Adipocyte (in vitro differentiated cells): Measurements from ENCODE around the gene HPCAL4.

Experiments
- DNase-seq: peaks from one replicate; pipeline ENCODE4 v3.0.0-alpha.2; 2015; ENCODE audit warnings: low read depth
- H3K27me3 ChIP-seq: replicated peaks from 2 replicates; pipeline ENCODE4 v1.7.0; 2013; ENCODE audit warnings: mild to moderate bottlenecking, low read length, moderate library complexity; ENCODE audit not compliant: control insufficient read depth, insufficient read depth
- H3K36me3 ChIP-seq: 2 replicates; pipeline ENCODE4 v1.7.0; 2013; ENCODE audit warnings: low read length, mild to moderate bottlenecking, moderate library complexity; ENCODE audit not compliant: control insufficient read depth, insufficient read depth, severe bottlenecking
- H3K4me1 ChIP-seq: 2 replicates; pipeline ENCODE4 v1.7.0; 2013; ENCODE audit warnings: mild to moderate bottlenecking, low read length, moderate library complexity; ENCODE audit not compliant: control insufficient read depth, insufficient read depth
- H3K4me3 ChIP-seq: 2 replicates; pipeline ENCODE4 v1.7.0; 2013; ENCODE audit warnings: mild to moderate bottlenecking, low read length, moderate library complexity
- H3K9ac ChIP-seq: 2 replicates; pipeline ENCODE4 v1.7.0; 2013; ENCODE audit warnings: mild to moderate bottlenecking, low read length, moderate library complexity
- H3K9me3 ChIP-seq: 2 replicates; pipeline ENCODE4 v1.7.0; 2013; ENCODE audit warnings: mild to moderate bottlenecking, low read length, moderate library complexity; ENCODE audit not compliant: control insufficient read depth

Gene HPCAL4

DNA sequence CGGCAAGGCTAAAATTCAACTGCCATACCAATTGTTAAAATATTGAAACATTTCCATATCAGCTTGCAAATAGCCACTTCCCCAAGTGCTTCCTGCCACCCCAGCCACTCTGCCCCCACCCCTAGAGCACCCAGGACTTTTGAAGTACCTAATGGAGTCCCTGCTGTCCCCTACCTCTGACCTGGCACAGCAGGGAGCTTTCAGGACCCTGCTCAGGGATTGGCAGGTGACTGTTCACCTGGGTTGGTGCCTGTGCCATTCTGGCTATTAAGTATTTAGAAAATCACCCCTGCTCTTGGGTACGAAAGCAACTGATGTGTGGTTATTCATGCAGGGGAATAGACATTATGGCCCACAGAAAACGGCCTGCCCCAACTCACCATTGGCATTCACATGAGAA, 9.1 kb upstream of the HPCAL4 start:
- Histone ChIP-seq H3K4me1 (peaks cover 8% of the 10 kb centered on the region), H3K36me3 (no peaks in the 10 kb centered on the region), H3K9me3 (peaks cover 6% of the 10 kb centered on the region), H3K27me3 (peaks cover 67% of the 10 kb centered on the region), H3K9ac (no peak overlapping the region), H3K4me3 (no peak overlapping the region)
- DNase-seq: no peak

DNA sequence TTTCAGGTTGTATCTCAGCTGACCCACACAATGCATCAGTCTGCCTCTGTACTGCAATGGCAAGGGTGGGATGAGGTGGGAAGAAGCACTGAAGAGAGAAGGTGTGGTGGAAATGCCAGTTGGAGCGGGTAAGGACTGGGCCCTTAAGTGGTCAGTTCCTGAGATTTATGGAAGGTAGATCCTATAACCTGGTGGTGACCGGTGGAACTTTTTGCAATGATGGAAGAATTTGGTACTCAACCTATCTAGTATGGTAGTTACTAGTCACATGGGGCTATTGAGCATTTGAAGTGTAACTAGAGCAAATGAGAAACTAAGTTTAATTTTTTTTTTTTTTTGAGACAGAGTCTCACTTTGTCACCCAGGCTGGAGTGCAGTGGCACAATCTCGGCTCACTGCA, 8.2 kb upstream of the HPCAL4 start:
- Histone ChIP-seq H3K27me3 (peaks cover 77% of the 10 kb centered on the region), H3K4me1 (peaks cover 8% of the 10 kb centered on the region), H3K9ac (no peak overlapping the region), H3K9me3 (peaks cover 6% of the 10 kb centered on the region), H3K36me3 (no peaks in the 10 kb centered on the region), H3K4me3 (no peak overlapping the region)
- DNase-seq: no peak

DNA sequence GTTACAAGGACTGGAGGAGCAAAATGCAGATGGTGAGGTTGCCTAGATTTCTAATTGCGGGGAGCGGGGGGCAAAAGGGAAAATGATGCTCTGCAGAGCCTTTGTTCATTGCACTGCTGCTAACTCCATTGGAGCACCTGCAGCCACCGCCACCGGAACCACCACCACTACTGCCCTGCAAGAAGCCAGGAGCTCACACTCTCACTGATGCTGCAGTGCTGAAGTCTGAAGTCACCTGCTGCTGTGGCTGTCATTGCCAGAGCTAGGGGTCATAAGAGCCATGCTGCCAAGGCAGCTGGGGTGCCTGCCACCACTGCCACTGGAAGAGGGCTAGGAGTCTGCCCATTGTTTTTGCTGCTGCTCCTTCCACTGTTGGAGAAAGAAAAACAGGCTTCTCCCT, 7.3 kb upstream of the HPCAL4 start:
- no peak for DNase-seq
- peaks cover 6% of the 10 kb centered on the region for H3K9me3 ChIP-seq
- peaks cover 82% of the 10 kb centered on the region for H3K27me3 ChIP-seq
- H3K36me3 ChIP-seq: no peaks in the 10 kb centered on the region
- peaks cover 8% of the 10 kb centered on the region for H3K4me1 ChIP-seq
- H3K4me3 ChIP-seq: no peak overlapping the region
- H3K9ac ChIP-seq: no peak overlapping the region

DNA sequence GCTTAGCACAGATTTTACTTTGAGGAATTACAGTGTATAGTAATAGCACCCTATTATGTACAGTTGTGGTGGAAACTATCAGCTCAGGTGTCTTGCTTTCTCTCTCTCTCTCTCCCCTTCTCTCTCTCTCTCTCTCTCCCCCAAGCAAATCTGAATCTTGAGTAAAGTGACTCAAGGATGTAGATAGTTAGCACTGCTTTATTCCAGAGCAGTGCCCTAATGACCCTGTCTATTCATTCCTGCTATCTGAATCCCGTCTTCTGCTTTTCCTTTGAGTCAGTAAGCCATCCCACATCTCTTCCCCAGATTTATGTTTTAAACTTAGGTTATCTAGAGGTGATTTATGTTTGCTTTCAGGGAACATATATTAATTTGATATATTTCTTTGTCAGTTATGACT, 5.2 kb upstream of the HPCAL4 start:
- no peak for DNase-seq
- Histone ChIP-seq H3K27me3 (peaks cover 83% of the 10 kb centered on the region), H3K9me3 (peaks cover 6% of the 10 kb centered on the region), H3K9ac (no peak overlapping the region), H3K36me3 (no peaks in the 10 kb centered on the region), H3K4me3 (no peak overlapping the region), H3K4me1 (peaks cover 12% of the 10 kb centered on the region)

DNA sequence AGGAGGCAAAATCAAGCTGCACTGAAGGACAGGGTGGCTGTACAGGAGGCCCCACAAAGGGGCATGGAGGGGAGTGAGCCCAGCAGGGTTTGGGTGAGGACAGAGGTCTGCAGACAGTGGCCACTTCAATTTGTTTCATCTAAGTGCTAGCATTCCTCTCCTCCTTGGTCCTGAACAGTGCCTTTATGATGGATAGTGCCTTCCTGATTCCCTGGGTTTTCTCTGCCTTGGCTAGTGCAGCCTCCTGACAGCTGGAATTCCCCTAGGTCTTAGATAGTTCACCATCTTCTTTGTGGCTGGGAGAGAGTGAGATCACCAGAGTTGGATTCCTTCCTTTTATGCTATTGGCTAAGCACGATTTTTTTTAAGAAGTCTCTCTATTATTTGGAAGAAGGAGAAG, 3.8 kb upstream of the HPCAL4 start:
- Histone ChIP-seq H3K36me3 (no peaks in the 10 kb centered on the region), H3K4me3 (no peak overlapping the region), H3K4me1 (peaks cover 7% of the 10 kb centered on the region), H3K9me3 (peaks cover 6% of the 10 kb centered on the region), H3K27me3 (peaks cover 85% of the 10 kb centered on the region), H3K9ac (no peak overlapping the region)
- no peak for DNase-seq

DNA sequence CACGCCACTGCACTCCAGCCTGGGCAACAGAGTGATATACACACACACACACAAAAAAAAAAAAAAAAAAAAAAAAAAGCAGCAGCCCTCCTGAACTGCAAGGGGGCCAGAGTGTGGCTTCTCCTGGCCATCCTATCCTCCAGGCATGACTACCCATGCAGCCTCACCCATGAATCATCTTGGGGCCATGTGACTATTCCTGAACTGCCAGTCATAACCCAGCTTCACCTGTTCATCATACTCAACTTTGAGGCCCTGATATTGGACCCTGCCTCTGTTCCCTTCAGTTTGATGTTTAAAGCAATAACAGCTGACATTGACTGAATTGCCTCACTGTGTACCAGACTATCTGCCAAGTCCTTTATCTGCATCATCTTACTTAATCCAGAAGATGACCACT, 2.8 kb upstream of the HPCAL4 start:
- DNase-seq: no peak
- H3K27me3 ChIP-seq: peaks cover 88% of the 10 kb centered on the region

DNA sequence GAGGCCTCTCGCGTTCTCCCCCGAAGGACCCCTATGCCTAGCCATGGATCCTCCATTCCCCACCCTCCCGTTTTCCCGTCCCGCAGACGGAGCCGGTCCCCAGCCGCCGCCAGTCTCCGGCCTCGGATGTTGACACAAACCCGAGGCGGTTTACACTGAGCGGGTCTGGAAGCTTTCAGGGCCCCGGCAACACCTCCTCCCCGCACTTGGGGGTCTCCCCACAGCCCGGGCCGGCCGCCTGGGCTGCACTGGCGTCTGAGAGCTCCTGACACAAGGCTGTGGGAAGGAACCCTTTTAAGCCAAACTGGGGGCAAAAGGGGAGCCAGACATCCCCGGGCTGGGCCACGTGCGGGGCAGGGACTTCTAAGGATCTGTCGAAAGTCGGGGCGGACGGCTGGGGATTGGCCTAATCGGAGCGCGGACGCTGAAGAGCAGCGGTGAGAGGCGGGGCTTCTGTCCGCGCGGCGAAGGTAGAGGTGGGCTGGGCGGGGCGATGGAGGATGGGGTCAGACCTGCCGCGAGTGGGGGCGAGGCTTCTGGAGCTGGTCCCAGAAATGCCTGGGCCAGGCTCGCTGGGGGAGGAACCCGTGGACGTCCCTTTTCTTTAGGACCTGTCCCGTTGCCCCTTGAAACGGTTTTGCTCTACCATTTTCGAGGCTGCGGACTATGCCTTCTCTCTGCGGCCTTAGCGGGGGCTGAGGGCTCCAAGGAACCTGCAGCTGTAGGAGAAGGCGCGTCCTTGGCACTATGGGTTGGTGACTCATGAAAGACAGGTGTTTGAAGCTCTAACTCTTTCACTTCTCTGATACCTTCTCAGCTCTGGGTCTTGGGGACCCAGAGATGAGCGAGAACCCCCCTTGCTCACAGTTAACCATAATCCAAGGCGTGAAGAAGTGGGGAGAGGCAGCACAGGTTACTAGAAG, 1.2 kb upstream of the HPCAL4 start:
- peaks cover 7% of the 10 kb centered on the region for H3K4me1 ChIP-seq
- no peaks in the 10 kb centered on the region for H3K9me3 ChIP-seq
- no peaks in the 10 kb centered on the region for H3K36me3 ChIP-seq
- no peak overlapping the region for H3K4me3 ChIP-seq
- DNase-seq: peak; percentile 16
- no peak overlapping the region for H3K9ac ChIP-seq
- H3K27me3 ChIP-seq: peaks cover 86% of the 10 kb centered on the region

More for the DNA sequence above, 2.8 kb upstream of the HPCAL4 start:
- Histone ChIP-seq H3K36me3 (no peaks in the 10 kb centered on the region), H3K4me3 (no peak overlapping the region), H3K4me1 (peaks cover 7% of the 10 kb centered on the region), H3K9me3 (peaks cover 2% of the 10 kb centered on the region), H3K9ac (no peak overlapping the region)

DNA sequence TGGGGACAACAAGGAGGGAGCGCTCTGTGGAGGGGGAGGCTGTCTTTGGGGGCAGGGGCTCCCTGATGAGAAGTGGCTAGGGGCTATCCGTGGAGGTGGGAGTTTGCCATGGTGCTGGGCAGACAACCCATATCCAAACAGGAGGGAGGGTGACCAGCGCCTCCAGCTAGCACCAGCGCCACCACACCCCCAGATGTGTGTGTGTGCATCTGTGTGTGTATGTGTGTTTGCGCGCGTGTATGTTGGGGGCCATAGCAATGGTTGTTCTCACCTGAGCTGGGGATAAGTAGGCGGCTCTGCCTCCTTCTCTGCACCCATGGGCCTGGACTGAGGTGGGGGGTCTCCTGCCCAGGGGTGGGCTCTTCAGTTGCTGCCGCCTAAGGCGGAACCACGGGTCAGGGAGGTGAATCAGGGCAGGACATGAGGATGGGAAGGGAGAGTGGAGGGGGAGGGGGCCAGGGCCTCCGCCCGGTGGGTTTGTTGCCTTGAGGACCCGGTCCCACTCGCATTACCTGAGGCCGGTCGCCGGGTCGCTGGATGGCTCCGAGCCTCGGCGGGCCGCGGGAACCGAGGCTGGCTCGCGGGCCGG, 345 bp downstream of the HPCAL4 start:
- no peaks in the 10 kb centered on the region for H3K36me3 ChIP-seq
- peaks cover 7% of the 10 kb centered on the region for H3K4me1 ChIP-seq
- H3K27me3 ChIP-seq: peaks cover 87% of the 10 kb centered on the region
- H3K9ac ChIP-seq: no peak overlapping the region
- no peak for DNase-seq
- no peak overlapping the region for H3K4me3 ChIP-seq
- no peaks in the 10 kb centered on the region for H3K9me3 ChIP-seq

DNA sequence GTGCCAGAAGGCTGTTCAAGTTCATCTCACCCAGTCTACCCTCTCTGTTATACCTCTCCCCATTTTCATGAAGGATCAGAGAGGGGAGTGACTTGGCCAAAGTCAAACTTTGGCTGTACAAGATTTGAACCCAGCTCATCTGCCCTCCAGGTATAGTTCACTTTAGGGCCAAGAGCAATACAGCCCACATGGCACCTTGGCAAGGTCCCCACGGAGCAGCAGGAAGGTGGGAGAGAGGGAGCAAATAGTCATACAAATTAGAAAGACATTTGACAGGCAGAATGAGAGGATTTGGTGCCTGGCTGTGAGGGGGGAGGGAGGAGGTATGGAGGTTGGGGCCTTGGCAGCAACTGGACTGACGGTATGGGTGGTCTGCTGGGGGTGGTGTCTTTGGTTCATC, 1.0 kb downstream of the HPCAL4 start:
- H3K4me1 ChIP-seq: peaks cover 7% of the 10 kb centered on the region
- H3K9ac ChIP-seq: no peak overlapping the region
- H3K4me3 ChIP-seq: no peak overlapping the region
- DNase-seq: no peak
- H3K27me3 ChIP-seq: peaks cover 85% of the 10 kb centered on the region
- H3K9me3 ChIP-seq: no peaks in the 10 kb centered on the region
- no peaks in the 10 kb centered on the region for H3K36me3 ChIP-seq

DNA sequence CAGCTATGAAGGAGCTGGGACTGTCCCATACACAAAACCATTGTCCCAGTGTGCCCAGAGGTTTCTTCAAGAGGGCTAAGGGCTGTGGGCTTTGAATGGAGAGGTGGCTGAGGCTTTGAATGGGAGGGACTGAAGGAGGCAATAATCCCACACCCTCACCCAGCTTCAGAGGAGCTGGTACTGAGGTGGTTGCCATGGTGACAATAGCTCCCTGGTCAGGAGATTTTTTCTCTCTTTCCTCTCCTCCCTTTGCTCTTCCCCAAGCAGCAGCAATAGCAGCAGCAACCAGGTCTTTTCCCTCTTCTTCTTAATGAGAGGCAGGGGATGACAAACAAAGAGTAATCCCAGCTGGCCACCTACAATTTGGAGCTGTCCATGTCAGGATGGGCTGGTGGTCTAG, 1.6 kb downstream of the HPCAL4 start:
- Histone ChIP-seq H3K9me3 (no peaks in the 10 kb centered on the region), H3K4me3 (no peak overlapping the region), H3K9ac (no peak overlapping the region), H3K27me3 (peaks cover 85% of the 10 kb centered on the region), H3K36me3 (no peaks in the 10 kb centered on the region), H3K4me1 (peaks cover 7% of the 10 kb centered on the region)
- DNase-seq: no peak

DNA sequence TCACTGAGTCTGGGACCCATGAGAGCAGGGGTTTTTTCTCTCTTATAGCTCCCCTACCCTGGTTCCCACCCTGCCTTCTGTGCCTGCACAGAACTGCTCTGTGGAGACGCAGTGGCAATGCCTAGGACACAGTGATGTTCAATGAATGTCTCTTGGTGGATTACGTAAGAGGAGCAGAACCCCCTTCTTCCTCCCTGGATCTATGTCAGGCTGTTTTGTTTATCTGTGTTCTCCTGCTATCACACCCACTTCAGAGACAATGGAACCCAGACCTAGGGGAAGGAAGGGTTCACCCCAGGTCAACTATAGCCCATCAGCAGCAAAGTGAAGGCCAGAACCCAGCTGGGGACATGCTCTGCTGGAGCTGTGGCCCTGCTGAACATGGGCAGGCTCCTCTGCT, 2.0 kb downstream of the HPCAL4 start:
- Histone ChIP-seq H3K9me3 (no peaks in the 10 kb centered on the region), H3K27me3 (peaks cover 85% of the 10 kb centered on the region), H3K4me3 (no peak overlapping the region), H3K36me3 (no peaks in the 10 kb centered on the region), H3K9ac (no peak overlapping the region), H3K4me1 (peaks cover 7% of the 10 kb centered on the region)
- DNase-seq: no peak
